ENCODE measurements around the gene CSRP3. TPM values are rescaled to one million over a fixed set of nuclear protein-coding genes. Genes with fewer than 3 reads are reported as not detected.
A peak's percentile ranks its signal among the peaks of the same experiment; 100 is the strongest.

CSRP3 gene
- polyA plus RNA-seq, 2 of the 4 experiments (the other 2 are of a cell fraction) = not detected

- no peak for FAIRE-seq
- no peak overlapping the region for H3K27ac ChIP-seq
- CTCF ChIA-PET = no interaction called here
- H3K4me3 ChIP-seq = no peak overlapping the region
- POLR2A ChIA-PET = no interaction called here
- WGBS (ENCODE audit: missing lambda C conversion rate) = 93% methylated on average over 2 of the region's 2 CpGs
- TF ChIP-seq E2F6 (IDR thresholded peaks at IDR 0.05; ENCODE audit: borderline replicate concordance, low read depth) (no peak), MAX (IDR thresholded peaks at IDR 0.05) (no peak), SMC3 (IDR thresholded peaks at IDR 0.05) (no peak), FOSB (CRISPR knock-in tag; IDR thresholded peaks at IDR 0.05) (no peak)
- no peak for ATAC-seq
- H3K4me2 ChIP-seq = no peak overlapping the region
- DNase-seq (ENCODE audit: low read depth in 1 of 2, low spot score in 1 of 2) = no peak
- no peaks in the 10 kb centered on the region for H3K9me3 ChIP-seq
- H3K4me1 ChIP-seq = no peaks in the 10 kb centered on the region
These were observed 33.7 kb downstream of the CSRP3 start for GRCh38 chr11:19168090-19168489.

- WGBS (ENCODE audit: missing lambda C conversion rate) = 94% methylated on average over 2 of the region's 2 CpGs
- no peak overlapping the region for H3K4me2 ChIP-seq
- ATAC-seq (no peak), FAIRE-seq (no peak), DNase-seq (ENCODE audit: low read depth in 1 of 2, low spot score in 1 of 2) (no peak)
- H3K9me3 ChIP-seq = no peaks in the 10 kb centered on the region
- no peak for TF ChIP-seq HMGXB4 (CRISPR knock-in tag; IDR thresholded peaks at IDR 0.05; ENCODE audit: borderline replicate concordance)
- TF ChIP-seq CBX2 (IDR thresholded peaks at IDR 0.05; ENCODE audit: borderline replicate concordance, low read depth) = no peak
- TF ChIP-seq SMC3 (IDR thresholded peaks at IDR 0.05) = no peak
- no peak for TF ChIP-seq ELK1 (IDR thresholded peaks at IDR 0.05; ENCODE audit: low read depth, low read length)
- no peak for TF ChIP-seq PBX3 (IDR thresholded peaks at IDR 0.05)
- TF ChIP-seq PHF8 (IDR thresholded peaks at IDR 0.05; ENCODE audit: borderline replicate concordance, low read depth) = no peak
- no peak for TF ChIP-seq TP53 (CRISPR knock-in tag; IDR thresholded peaks at IDR 0.05)
- TF ChIP-seq KDM5A (IDR thresholded peaks at IDR 0.05) = no peak
- no peak for TF ChIP-seq CHD4 (IDR thresholded peaks at IDR 0.05; ENCODE audit: borderline replicate concordance)
- H3K4me1 ChIP-seq = no peaks in the 10 kb centered on the region
- POLR2A ChIA-PET = no interaction called here
- no peak overlapping the region for H3K4me3 ChIP-seq
- no peak overlapping the region for H3K27ac ChIP-seq
- CTCF ChIA-PET = no interaction called here
These were observed 36.9 kb downstream of the CSRP3 start for GRCh38 chr11:19164881-19165280.

- Histone ChIP-seq H3K4me2 (no peak overlapping the region), H3K9me3 (no peaks in the 10 kb centered on the region), H3K4me1 (no peaks in the 10 kb centered on the region), H3K4me3 (no peak overlapping the region), H3K27ac (no peak overlapping the region)
- no peak for DNase-seq (ENCODE audit: low read depth in 1 of 2, low spot score in 1 of 2)
- WGBS (ENCODE audit: missing lambda C conversion rate) = 92% methylated on average over 4 of the region's 4 CpGs
- TF ChIP-seq MYC (IDR thresholded peaks at IDR 0.05; ENCODE audit: borderline replicate concordance, low read length) (no peak), MAFK (IDR thresholded peaks at IDR 0.05; ENCODE audit: partially characterized antibody) (peak; percentile 31)
- no peak for ATAC-seq
- no peak for FAIRE-seq
- CTCF ChIA-PET = no interaction called here
- POLR2A ChIA-PET = no interaction called here
These were observed 37.4 kb downstream of the CSRP3 start for GRCh38 chr11:19164230-19164855.

- ATAC-seq (no peak), DNase-seq (ENCODE audit: low read depth in 1 of 2, low spot score in 1 of 2) (no peak), FAIRE-seq (no peak)
- CTCF ChIA-PET = no interaction called here
- Histone ChIP-seq H3K4me1 (no peaks in the 10 kb centered on the region), H3K4me3 (no peak overlapping the region), H3K9me3 (no peaks in the 10 kb centered on the region), H3K27ac (no peak overlapping the region), H3K4me2 (no peak overlapping the region)
- TF ChIP-seq HOXA7 (CRISPR knock-in tag; IDR thresholded peaks at IDR 0.05) (no peak), POLR2AphosphoS2 (conservative IDR thresholded peaks at IDR 0.05; ENCODE audit: low read length) (no peak), HOXB5 (CRISPR knock-in tag; IDR thresholded peaks at IDR 0.05) (no peak), ZNF302 (CRISPR knock-in tag; IDR thresholded peaks at IDR 0.05) (no peak), CTCF (IDR thresholded peaks at IDR 0.05) (no peak), EP300 (IDR thresholded peaks at IDR 0.05) (no peak), MAX (IDR thresholded peaks at IDR 0.05) (no peak), SMC3 (IDR thresholded peaks at IDR 0.05) (no peak)
- 82% methylated on average over 1 of the region's 1 CpG for WGBS (ENCODE audit: missing lambda C conversion rate)
- POLR2A ChIA-PET = no interaction called here
These were observed 38.2 kb downstream of the CSRP3 start for GRCh38 chr11:19163617-19164016.
